ENCODE results near the gene SUSD6.

SUSD6 gene

DNA sequence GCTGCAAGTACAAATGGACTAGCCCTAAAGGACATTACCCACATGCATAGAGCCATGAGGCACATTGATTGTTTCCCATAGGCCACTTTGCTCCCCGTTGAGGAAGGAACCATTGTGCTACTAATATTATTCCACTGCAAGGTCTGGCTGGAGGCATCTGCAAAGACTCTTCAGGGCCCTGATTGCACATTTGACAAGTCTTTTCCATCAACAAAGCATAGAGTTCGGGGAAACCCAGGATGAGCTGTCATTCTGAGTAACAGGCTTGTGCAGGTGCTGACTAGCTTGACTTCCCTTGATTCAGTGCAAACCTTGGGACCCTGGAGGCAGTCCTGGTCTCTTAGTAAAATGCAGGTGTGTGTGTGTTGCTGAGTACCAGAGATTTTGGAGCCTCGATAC is 73.8 kb downstream of the SUSD6 start:
- POLR2A ChIA-PET (ENCODE audit: low non-redundant PET), result interaction anchor here (0.6 kb wide), 1 partner anchor 84 kb away, joined by 3 read pairs; no protein-coding TSS in a partner anchor
- H3K27ac ChIP-seq, result peak overlapping the region; percentile 87
- CTCF ChIA-PET, result interaction anchor here (0.6 to 1.0 kb wide), 2 partner anchors 34 to 101 kb away, joined by 3 to 9 read pairs; no protein-coding TSS in a partner anchor
- TF ChIP-seq, protein P1, sequence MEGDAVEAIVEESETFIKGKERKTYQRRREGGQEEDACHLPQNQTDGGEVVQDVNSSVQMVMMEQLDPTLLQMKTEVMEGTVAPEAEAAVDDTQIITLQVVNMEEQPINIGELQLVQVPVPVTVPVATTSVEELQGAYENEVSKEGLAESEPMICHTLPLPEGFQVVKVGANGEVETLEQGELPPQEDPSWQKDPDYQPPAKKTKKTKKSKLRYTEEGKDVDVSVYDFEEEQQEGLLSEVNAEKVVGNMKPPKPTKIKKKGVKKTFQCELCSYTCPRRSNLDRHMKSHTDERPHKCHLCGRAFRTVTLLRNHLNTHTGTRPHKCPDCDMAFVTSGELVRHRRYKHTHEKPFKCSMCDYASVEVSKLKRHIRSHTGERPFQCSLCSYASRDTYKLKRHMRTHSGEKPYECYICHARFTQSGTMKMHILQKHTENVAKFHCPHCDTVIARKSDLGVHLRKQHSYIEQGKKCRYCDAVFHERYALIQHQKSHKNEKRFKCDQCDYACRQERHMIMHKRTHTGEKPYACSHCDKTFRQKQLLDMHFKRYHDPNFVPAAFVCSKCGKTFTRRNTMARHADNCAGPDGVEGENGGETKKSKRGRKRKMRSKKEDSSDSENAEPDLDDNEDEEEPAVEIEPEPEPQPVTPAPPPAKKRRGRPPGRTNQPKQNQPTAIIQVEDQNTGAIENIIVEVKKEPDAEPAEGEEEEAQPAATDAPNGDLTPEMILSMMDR (conservative IDR thresholded peaks at IDR 0.05; ENCODE audit: low read depth), result no peak
- DNase-seq (ENCODE audit: low spot score), result peak; percentile 89

DNA sequence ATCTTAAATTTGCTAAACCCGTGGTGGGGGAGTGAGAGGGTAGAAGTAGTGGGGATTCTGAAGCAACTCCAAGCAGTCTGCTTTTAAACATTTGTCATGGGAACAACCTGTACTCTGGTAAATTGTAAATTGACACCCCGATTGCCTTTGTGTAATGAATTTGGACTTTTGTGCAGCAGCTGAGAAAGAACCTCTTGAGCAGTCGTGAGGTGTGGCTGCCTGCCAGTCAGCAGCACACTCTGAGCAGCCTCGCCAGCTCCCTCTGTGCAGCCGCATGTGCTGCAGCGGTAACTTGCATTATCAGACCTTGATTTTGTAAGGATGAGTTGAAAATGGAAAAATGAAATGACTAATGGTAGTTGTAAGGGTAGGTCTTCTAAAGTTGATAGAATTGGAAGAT is 74.3 kb downstream of the SUSD6 start:
- TF ChIP-seq, protein P1 (conservative IDR thresholded peaks at IDR 0.05; ENCODE audit: low read depth), result no peak
- ChIA-PET CTCF (interaction anchor here (1.0 kb wide), 1 partner anchor 101 kb away, joined by 9 read pairs; no protein-coding TSS in a partner anchor), POLR2A (ENCODE audit: low non-redundant PET) (interaction anchor here (0.6 kb wide), 1 partner anchor 84 kb away, joined by 3 read pairs; no protein-coding TSS in a partner anchor)
- DNase-seq (ENCODE audit: low spot score), result peak; percentile 55
- H3K27ac ChIP-seq, result peak overlapping the region; percentile 87

DNA sequence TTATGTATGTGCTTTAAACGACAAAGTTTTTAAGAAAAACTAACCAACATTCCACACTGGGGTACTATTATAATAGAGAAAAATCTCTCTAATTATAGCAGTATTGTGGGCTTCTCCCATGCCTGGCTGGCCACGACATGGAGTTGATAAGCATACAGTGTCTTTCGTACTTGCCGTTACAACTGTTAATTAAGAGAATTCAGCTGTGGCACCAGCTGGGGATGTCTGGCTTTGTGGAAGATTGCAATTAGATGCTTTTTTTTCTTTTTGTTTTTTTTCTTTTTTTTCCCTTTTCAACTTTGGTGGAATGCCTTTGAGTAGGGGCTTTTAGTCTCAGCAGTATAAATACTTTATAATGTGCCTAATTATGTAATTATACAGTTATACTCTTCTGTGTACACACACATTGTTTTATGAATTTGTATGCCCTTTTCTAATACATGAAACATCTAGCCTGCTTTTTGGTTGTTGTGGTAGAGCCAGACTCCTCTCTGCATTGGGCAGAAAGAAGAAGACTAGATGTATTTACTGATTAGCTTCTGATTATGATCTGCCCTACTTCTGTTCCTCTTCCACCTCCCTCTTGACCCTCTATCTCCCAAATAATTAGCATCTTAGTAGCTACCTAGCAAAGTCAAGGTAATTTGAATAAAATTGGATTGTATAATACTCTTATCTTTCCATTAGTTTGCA is 76.4 kb downstream of the SUSD6 start:
- no peak for DNase-seq (ENCODE audit: low spot score)
- H3K27ac ChIP-seq, result no peak overlapping the region
- CTCF ChIA-PET, result interaction anchor here (0.7 to 1.0 kb wide), 2 partner anchors 53 to 1567 kb away, joined by 3 to 4 read pairs; no protein-coding TSS in a partner anchor
- POLR2A ChIA-PET (ENCODE audit: low non-redundant PET), result no interaction called here
- TF ChIP-seq, protein P1 (conservative IDR thresholded peaks at IDR 0.05; ENCODE audit: low read depth), result no peak

DNA sequence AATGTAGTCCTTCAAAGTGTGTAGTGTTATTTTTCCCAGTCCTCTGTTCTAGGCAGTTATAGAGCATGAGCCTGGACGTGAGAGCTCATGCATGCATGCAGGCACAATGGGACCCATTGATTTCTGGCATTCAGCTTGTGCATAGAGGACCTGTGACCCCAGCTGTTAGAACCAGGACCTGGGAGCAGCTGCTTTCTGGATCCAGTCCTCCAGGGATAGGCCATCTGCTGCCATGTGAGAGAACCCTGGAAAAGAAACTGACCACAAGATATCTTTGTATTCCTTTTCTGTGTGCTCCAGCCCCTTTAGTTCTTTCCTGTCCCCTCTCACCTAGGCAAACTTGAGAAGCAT is 76.9 kb downstream of the SUSD6 start:
- CTCF ChIA-PET, result no interaction called here

DNA sequence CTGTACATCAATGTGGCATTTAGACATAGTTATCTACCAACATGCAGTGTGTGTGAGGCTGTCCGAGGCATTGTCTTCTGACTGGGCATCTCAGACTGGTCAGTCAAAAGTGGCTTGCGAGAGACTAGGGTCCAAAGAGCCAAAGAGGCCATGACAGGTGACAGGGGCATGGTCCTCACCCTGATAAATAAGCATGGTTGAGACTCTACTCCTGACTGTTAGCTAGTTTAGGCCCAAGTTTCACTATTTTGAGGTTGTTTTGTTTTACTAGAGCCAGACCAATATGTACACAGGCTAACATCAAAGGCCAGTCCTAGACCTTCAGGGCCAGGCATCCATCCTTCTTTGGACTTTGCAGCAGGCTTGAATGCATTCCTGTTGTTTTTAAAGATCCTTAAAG is 78.6 kb downstream of the SUSD6 start:
- H3K27ac ChIP-seq, result no peak overlapping the region
- TF ChIP-seq, protein P1 (conservative IDR thresholded peaks at IDR 0.05; ENCODE audit: low read depth), result no peak
- CTCF ChIA-PET, result no interaction called here
- POLR2A ChIA-PET (ENCODE audit: low non-redundant PET), result no interaction called here
- no peak for DNase-seq (ENCODE audit: low spot score)

More for the DNA sequence above, 76.9 kb downstream of the SUSD6 start:
- no peak overlapping the region for H3K27ac ChIP-seq
- TF ChIP-seq, protein P1 (conservative IDR thresholded peaks at IDR 0.05; ENCODE audit: low read depth), result no peak
- no peak for DNase-seq (ENCODE audit: low spot score)
- POLR2A ChIA-PET (ENCODE audit: low non-redundant PET), result no interaction called here

DNA sequence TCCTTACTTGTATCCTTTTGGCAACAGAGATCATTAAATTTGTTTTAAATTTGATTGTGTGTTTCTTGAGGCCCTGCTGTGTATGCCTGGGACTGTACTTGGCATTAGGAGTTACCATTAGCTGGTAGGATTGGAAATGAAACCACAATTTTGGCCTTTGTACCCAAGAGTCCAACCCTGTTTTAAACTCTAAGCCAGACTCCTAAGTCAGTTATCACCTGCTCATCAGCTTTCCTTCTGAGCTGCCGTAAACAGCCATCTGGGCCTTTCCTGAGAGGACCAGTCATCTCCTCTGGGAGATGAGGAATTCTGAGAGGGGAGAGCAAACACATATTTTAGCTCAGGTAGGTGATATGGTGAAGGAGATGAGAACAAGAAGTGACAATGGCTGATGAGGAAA is 81.2 kb downstream of the SUSD6 start:
- no peak for DNase-seq (ENCODE audit: low spot score)
- CTCF ChIA-PET, result interaction anchor here (0.6 kb wide), 1 partner anchor 586 kb away, joined by 3 read pairs; no protein-coding TSS in a partner anchor
- H3K27ac ChIP-seq, result no peak overlapping the region
- POLR2A ChIA-PET (ENCODE audit: low non-redundant PET), result no interaction called here
- TF ChIP-seq, protein P1 (conservative IDR thresholded peaks at IDR 0.05; ENCODE audit: low read depth), result no peak

Data from RWPE1 (cell line).